Measurements from ENCODE around the gene RNF17.

The RNF17 gene

GRCh38 chr13:24851546-24851945 lies 87.6 kb downstream of the RNF17 start:
- DNase-seq (ENCODE audit: low read depth in 2 of 2), result no peak

GRCh38 chr13:24854311-24854710 lies 90.3 kb downstream of the RNF17 start:
- DNase-seq (ENCODE audit: low read depth in 2 of 2), result no peak

- DNase-seq (ENCODE audit: low read depth in 2 of 2), result no peak
These were observed 95.0 kb downstream of the RNF17 start for GRCh38 chr13:24858953-24859352.

GRCh38 chr13:24860770-24861169 lies 96.8 kb downstream of the RNF17 start:
- no peak for DNase-seq (ENCODE audit: low read depth in 2 of 2)

- no peak for DNase-seq (ENCODE audit: low read depth in 2 of 2)
These were observed 97.8 kb downstream of the RNF17 start for GRCh38 chr13:24861617-24862362.

- DNase-seq (ENCODE audit: low read depth in 2 of 2), result no peak
These were observed 100.0 kb downstream of the RNF17 start for GRCh38 chr13:24863748-24864540.

GRCh38 chr13:24864579-24864978 lies 100.6 kb downstream of the RNF17 start:
- DNase-seq (ENCODE audit: low read depth in 2 of 2), result no peak

- DNase-seq (ENCODE audit: low read depth in 2 of 2), result no peak
These were observed 101.4 kb downstream of the RNF17 start for GRCh38 chr13:24865163-24865953.

GRCh38 chr13:24866488-24866887 lies 102.5 kb downstream of the RNF17 start:
- no peak for DNase-seq (ENCODE audit: low read depth in 2 of 2)

- DNase-seq (ENCODE audit: low read depth in 2 of 2), result no peak
These were observed 104.9 kb downstream of the RNF17 start for GRCh38 chr13:24868874-24869273.

- DNase-seq (ENCODE audit: low read depth in 2 of 2), result no peak
These were observed 106.4 kb downstream of the RNF17 start for GRCh38 chr13:24870380-24870760.

GRCh38 chr13:24875566-24875965 lies 111.6 kb downstream of the RNF17 start:
- no peak for DNase-seq (ENCODE audit: low read depth in 2 of 2)

GRCh38 chr13:24877531-24877930 lies 113.6 kb downstream of the RNF17 start:
- no peak for DNase-seq (ENCODE audit: low read depth in 2 of 2)

- DNase-seq (ENCODE audit: low read depth in 2 of 2), result no peak
These were observed 114.4 kb downstream of the RNF17 start for GRCh38 chr13:24878340-24878739.

GRCh38 chr13:24882665-24883064 lies 118.7 kb downstream of the RNF17 start:
- DNase-seq (ENCODE audit: low read depth in 2 of 2), result no peak

- DNase-seq (ENCODE audit: low read depth in 2 of 2), result no peak
These were observed 123.8 kb downstream of the RNF17 start for GRCh38 chr13:24887759-24888158.

GRCh38 chr13:24888291-24888931 lies 124.4 kb downstream of the RNF17 start:
- no peak for DNase-seq (ENCODE audit: low read depth in 2 of 2)

GRCh38 chr13:24890256-24890655 lies 126.3 kb downstream of the RNF17 start:
- no peak for DNase-seq (ENCODE audit: low read depth in 2 of 2)

- DNase-seq (ENCODE audit: low read depth in 2 of 2), result no peak
These were observed 127.6 kb downstream of the RNF17 start for GRCh38 chr13:24891476-24892108.

GRCh38 chr13:24892829-24893228 lies 128.9 kb downstream of the RNF17 start:
- DNase-seq (ENCODE audit: low read depth in 2 of 2), result no peak

GRCh38 chr13:24893863-24894262 lies 129.9 kb downstream of the RNF17 start:
- no peak for DNase-seq (ENCODE audit: low read depth in 2 of 2)
